ENCODE data around the gene CLPTM1.

Gene CLPTM1

DNA sequence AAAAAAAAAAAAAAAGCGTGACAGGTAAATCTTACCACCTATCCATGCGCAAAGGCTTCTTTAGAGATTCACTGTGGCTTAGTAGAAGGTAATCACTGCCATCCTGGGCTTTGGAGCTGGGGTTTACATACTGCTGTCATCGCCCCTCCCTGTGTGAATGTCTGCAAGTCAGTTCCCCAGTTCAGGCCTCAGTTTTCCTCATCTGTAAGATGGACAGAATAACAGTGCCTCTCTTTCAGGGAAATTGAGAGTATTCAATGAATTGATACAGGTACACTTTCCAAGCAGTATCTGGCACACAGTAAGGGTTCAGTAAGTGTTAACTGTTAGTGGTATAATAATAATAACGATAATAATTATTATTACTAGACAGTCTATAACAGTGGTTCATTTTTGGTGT is 48.3 kb downstream of the CLPTM1 start:
- H3K9me3 ChIP-seq, result no peaks in the 10 kb centered on the region
- H3K4me1 ChIP-seq (ENCODE audit: control insufficient read depth in 1 of 2, insufficient read depth in 1 of 2, low read depth in 1 of 2, low read length in 1 of 2), result peaks cover 10 to 13% of the 10 kb centered on the region in 2 experiments
- no peak for TF ChIP-seq CTCF (IDR thresholded peaks at IDR 0.05)
- H3K4me3 ChIP-seq (ENCODE audit: low read depth in 1 of 2, low read length in 1 of 2), result no peak overlapping the region
- no peaks in the 10 kb centered on the region for H3K27me3 ChIP-seq
- H3K27ac ChIP-seq, result no peak overlapping the region
- peaks cover 8% of the 10 kb centered on the region for H3K36me3 ChIP-seq

DNA sequence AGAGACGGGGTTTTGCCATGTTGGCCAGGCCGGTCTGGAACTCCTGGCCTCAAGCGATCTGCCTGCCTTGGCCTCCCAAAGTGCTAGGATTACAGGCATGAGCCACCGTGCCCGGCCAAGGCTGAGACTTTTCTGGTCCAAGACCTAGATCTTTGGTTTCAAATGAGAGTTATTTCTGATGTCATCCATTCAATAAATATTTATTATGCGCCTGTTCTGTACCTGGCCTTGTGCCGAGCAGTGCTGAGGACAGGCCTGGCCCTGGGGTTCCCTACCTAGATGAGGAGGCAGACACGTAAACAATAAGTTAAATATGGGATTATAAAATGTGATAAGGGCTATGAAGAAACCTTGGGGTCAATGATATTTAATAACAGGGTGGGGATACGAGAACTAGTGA is 50.6 kb downstream of the CLPTM1 start:
- H3K9me3 ChIP-seq, result no peaks in the 10 kb centered on the region
- no peak for TF ChIP-seq CTCF (IDR thresholded peaks at IDR 0.05)
- peaks cover 8 to 11% of the 10 kb centered on the region in 2 experiments for H3K4me1 ChIP-seq (ENCODE audit: control insufficient read depth in 1 of 2, insufficient read depth in 1 of 2, low read depth in 1 of 2, low read length in 1 of 2)
- H3K36me3 ChIP-seq, result peaks cover 8% of the 10 kb centered on the region
- H3K27ac ChIP-seq, result no peak overlapping the region
- H3K27me3 ChIP-seq, result no peaks in the 10 kb centered on the region
- no peak overlapping the region for H3K4me3 ChIP-seq (ENCODE audit: low read depth in 1 of 2, low read length in 1 of 2)

GRCh38 chr19:45008552-45008951 is 53.4 kb downstream of the CLPTM1 start:
- no peak for TF ChIP-seq CTCF (IDR thresholded peaks at IDR 0.05)

GRCh38 chr19:45009625-45010255 is 54.6 kb downstream of the CLPTM1 start:
- Histone ChIP-seq H3K27ac (no peak overlapping the region), H3K4me3 (ENCODE audit: low read depth in 1 of 2, low read length in 1 of 2) (no peak overlapping the region), H3K36me3 (peaks cover 15% of the 10 kb centered on the region), H3K4me1 (ENCODE audit: control insufficient read depth in 1 of 2, insufficient read depth in 1 of 2, low read depth in 1 of 2, low read length in 1 of 2) (no peaks in the 10 kb centered on the region), H3K27me3 (no peaks in the 10 kb centered on the region), H3K9me3 (no peaks in the 10 kb centered on the region)
- no peak for TF ChIP-seq CTCF (IDR thresholded peaks at IDR 0.05)

More at GRCh38 chr19:45008552-45008951, 53.4 kb downstream of the CLPTM1 start:
- peaks cover 15% of the 10 kb centered on the region for H3K36me3 ChIP-seq
- H3K9me3 ChIP-seq, result no peaks in the 10 kb centered on the region
- H3K27me3 ChIP-seq, result no peaks in the 10 kb centered on the region
- no peaks in the 10 kb centered on the region for H3K4me1 ChIP-seq (ENCODE audit: control insufficient read depth in 1 of 2, insufficient read depth in 1 of 2, low read depth in 1 of 2, low read length in 1 of 2)
- no peak overlapping the region for H3K4me3 ChIP-seq (ENCODE audit: low read depth in 1 of 2, low read length in 1 of 2)
- H3K27ac ChIP-seq, result no peak overlapping the region

DNA sequence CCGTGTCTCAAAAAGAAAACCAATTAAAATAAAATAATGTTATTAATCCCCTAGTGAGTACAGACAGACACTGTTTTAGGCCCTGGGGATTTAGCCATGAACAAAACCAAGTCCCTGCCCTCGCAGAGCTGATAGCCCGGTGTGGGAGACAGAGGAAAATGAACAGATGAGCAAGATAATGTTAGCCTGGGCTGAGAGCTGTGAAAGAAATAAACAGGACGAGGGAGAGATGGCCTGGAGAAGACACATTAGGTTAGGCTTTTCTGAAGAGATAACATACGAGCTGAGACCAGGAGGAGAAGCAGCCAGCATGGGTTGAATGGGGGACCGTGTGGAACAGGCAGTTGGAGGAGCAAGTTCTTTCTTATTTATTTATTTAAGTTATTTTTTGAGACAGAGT is 55.1 kb downstream of the CLPTM1 start:
- Histone ChIP-seq H3K36me3 (peaks cover 15% of the 10 kb centered on the region), H3K4me1 (ENCODE audit: control insufficient read depth in 1 of 2, insufficient read depth in 1 of 2, low read depth in 1 of 2, low read length in 1 of 2) (no peaks in the 10 kb centered on the region), H3K27ac (no peak overlapping the region), H3K4me3 (ENCODE audit: low read depth in 1 of 2, low read length in 1 of 2) (no peak overlapping the region), H3K27me3 (no peaks in the 10 kb centered on the region), H3K9me3 (no peaks in the 10 kb centered on the region)
- no peak for TF ChIP-seq CTCF (IDR thresholded peaks at IDR 0.05)
